ENCODE results near the gene PER2.
"Not testable (repeated sequence)": the region's sequence is repeated elsewhere in the genome, so short reads cannot be mapped to it uniquely, and the experiment has no call there.

Gene PER2

DNA sequence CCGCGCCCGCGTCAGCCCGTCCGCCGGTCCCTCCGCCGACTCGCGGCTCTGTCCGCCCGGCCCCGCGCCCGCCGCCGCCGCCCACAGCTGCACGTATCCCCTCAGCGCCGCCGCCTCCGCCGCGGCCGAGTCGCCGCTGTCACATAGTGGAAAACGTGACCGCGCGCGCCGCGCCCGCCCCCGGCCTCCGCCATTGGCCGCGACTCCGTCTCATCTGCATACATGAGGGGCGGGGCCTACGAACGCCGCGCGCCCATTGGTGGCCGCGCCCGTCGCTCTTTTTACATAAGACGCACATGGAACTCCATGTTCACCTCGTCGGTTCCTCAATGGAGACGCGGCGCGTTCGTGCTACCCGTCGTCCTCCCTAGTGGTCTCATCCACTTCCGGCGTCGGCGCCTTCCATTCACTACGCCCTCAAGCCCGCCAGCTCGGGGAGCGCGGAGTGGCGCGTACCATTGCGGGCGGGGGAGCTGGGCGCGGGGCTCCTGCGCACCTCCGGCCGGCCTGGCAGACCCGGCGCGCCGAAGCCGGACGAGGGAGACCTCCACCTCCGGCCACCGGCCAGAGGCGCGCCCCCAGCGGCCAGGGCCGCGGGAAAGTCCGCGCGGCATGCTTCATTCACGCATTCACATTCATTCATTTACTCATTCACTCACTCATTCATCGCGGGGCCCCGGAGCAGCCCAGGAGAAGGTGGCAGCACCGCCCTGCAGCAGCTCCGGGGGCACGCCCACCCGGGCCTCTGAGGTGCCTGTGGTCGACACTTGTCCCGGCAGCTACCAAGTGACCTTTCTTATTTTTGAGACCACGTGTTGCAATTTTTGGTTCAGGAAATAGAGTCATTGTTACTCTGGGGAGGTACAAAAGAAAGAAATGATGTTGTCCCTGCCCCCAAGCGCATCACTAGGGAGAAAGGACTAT lies 502 bp upstream of the PER2 start:
- peak; percentile 99 for DNase-seq (ENCODE audit: low spot score)

DNA sequence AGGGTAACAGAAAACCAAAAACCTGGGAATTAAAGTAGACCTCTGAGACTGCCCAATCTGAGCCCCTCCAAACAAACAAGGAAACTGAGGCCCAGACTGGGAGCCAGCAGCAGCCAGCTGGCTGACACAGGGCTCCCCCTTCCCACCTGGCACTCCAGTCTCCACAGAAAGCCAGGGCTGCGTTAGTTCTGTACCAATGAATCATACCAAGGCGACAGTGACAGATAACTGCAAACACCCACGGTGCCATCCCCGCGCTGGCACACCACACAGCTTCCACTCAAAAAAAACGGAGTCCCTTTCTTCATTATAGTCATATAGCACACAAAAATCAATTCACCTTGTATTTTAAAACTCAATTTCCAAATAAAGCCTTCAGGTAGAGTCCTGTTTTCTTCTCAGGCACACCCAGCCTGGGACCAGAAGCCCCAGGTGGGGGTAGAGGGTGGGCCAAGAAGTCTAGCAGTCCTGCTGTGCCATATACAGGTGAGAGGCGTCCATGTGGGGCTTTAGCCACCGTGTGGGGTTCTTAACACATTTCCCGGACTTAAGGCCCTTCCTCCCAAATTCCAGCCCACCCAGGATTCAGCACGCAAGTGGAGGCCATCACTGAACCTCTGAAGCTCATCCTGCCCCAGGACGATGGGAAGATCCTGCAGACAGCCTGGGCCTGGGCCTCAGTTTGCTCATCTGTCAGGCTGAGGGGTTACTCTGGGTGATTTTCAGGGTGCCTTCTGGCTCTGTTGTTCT lies 1.2 kb downstream of the PER2 start:
- peak; percentile 49 for DNase-seq (ENCODE audit: low spot score)

DNA sequence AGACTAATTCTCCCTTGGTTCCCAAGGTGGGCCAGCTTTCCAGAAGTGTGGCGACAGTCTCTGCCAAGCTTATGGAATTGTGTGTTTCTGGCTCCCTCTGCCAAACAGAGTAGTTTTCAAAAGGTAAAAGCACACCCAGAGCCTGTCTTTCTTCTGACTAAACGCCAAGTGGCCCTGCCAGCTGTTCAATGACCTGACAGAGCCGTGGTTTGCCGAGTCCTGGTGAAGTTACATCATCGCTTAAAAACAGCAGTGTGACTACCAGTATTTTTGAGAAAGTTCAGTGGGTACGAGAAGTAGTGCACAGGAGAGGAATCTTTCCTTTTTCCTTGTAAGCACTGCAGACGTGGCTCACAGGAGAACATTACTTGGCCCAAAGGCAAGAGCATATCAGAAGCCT lies 1.9 kb downstream of the PER2 start:
- DNase-seq (ENCODE audit: low spot score) = peak; percentile 91

DNA sequence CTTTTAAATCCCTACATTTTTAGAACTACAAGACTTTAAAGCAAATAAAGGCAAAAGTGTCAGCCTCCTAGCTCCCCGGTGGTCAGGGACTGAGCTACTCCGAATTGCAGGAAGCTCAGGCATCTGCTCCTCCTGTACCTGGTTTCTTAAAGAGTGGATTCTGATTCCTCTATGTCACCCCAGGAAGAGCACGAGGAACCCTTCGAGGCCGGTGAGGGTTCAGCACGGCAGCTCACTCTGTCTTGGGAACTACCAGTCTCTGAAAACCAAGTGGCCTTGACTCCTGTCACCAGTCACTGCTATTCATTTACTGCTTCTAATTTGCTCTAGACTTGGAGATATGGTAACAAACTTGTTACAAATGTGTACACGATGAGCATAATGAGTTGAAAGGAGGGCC lies 2.3 kb downstream of the PER2 start:
- DNase-seq (ENCODE audit: low spot score) = no peak

DNA sequence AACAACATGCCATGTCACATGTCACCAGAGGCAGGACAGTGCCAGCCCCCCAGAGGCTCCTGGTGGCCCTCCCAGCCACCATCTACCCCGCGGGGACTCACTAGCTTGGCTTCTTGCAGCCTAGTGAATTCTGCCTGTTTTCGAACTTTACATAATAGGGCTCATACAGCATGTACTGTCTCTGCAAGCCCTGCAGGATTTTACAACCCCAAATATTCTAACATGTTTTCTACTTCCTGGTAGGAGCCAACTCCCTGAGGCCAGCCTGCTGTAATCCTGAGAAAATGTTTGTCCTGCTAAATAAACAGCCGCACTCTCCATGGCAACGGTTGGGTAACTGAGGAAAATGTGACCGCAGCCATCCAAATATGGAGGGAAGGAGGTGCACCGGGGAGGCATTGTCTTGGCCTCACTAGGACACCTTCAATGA lies 2.7 kb downstream of the PER2 start:
- peak; percentile 97 for DNase-seq (ENCODE audit: low spot score)

DNA sequence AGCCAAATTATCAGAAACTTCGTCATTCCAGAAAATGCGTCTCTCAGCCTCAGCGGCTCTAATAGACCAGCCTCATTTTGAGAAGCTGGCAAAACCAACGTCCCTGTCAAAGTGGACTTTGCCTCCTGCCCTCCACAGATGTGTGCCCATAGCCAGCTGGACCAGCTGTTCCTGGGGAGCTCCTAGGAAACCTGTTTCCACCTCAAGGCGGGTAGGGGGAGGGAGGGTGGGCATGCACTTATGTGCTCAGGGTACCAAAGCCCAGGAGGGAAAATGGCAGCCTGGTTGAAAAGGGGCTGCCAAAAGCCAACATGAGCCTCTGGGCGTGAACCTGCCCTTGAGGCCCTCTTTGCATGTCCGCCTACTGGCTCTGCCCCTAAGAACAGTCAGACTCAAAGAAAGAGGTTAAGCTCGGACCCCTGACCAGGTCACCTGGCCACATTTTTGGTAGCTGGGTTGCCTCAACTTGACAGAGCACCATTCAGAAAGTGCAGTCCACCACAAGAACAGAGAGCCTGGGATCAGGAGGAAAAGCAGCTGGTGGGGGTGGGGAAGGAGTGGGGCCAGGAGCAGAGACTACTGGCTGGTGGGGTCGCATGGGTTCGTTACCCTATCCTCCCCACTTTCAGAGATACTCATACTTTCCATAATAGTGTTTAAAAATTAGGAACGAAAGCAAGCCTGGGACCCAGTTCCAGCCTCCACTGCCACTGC lies 3.5 kb downstream of the PER2 start:
- DNase-seq (ENCODE audit: low spot score) = no peak

DNA sequence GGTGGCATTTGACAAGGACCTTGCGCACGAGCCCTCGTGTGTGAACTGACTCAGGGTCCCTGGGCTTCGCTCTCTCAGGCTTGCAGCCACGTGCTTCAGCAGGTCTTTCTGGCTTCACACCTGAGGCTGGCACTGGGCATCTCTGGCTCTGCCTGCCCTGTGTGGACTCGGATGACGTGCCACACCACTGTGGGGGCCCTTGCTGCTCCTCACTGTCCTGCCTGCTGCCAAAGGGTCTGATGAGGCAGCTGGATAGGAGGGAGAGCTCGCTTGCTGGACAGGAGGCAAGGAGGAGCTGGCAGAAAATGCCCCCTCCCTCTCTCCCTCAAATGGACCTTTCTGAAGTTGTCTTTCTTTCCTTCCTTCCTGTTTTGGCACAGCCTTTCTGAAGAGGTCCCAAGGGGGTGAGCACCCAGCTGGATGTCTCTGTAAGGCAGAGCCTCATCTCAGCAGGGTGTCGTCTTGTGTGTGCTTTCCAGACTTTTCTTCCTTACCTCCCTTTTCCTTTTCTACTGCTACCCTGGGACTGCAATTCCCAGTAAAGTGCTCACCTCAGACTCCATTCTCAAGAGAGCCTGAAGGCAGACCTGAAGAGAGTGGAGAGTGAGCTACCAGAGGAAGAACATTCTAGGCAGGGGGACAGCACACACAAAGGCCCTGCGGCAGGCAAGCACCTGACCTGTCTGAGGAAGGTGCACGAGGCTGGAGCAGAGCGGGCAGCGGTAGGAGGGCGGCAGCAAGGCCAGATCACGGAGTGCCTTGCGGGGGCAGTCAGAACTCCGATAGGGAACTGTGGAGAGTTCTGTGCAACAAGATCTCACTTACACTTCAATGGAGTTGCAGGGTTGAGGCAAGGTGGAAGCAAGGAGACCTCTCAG lies 5.3 kb downstream of the PER2 start:
- no peak for DNase-seq (ENCODE audit: low spot score)

DNA sequence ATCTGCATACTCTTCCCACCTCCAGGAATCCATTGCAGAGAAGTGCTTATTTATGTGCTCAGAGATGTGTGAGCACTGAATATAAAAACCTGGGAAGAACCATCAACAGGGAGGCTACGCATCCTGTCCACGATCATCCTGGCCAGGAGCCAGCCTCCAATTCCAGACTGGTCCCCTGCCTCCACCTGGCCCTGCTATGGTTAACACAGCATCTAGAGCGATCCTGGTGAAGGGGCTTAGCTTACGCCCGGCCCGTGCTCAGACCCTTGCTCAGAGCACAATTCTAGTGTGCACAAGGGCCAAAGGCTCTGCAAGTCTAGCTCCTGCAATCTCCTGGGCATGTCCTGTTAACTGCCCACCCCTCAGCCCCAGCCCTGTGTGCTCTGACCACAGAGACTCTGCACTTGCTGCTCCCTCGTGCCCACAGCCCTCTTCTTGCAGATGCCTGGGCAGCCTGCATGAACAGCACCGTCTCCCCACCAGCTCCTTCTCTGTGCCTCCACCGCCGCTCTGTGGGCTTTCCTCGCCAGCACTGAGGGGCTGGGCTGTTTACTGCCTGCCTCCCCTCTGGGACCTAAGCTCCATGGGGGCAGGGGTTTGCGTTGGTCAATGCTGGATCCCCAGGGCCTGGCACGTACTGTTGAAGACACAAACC lies 6.5 kb downstream of the PER2 start:
- DNase-seq (ENCODE audit: low spot score) = no peak

DNA sequence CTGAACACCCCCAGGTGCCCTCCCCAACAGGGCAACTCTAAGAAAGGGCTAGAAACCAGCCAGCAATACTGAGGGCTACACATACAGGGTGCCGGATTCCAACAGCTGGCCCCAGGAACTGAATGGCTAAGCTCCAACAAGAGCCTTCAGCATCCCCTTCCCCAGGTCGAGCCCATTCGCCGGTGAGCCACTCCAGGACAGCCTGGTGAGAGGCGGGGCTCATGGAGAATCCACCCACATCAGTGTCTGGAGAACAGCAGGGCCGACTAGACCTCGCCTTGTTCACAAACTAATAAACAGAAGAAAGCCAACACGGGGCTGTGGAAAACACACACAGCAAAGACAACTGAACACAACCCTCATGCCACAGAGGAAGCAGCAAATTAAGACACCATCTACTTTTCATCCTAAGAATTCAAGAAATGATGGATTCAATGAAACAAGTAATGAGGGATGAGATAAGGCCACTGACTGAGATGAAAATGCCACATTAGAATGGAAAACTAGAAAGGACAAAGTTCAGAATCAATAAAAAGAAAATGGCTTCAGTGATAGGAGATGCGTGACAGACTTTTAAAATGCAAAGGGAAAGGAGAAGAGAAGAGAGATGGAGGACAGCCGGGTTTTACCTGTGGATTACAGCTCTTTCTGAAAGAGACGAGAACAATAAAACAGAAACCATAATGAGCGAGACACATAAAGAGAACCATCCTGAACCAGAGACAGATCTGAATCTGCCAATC lies 8.2 kb downstream of the PER2 start:
- no peak for DNase-seq (ENCODE audit: low spot score)

DNA sequence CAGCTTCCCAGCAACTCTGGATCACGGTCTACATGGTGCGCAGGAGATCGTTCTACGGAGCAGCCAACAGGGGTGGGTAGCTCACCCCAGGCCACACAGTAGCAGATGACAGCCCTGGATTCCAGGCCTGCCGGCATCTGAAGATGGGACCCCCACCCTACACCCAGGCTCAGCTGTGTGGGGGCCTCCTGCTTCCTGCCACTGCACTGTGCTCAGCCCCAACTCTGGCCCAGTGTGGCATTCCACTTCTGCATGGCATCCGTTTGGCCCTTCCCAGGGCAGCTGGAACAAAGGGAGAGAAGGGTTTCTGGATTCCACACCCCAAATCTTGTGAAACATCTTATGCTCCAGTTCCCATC lies 9.1 kb downstream of the PER2 start:
- no peak for DNase-seq (ENCODE audit: low spot score)

DNA sequence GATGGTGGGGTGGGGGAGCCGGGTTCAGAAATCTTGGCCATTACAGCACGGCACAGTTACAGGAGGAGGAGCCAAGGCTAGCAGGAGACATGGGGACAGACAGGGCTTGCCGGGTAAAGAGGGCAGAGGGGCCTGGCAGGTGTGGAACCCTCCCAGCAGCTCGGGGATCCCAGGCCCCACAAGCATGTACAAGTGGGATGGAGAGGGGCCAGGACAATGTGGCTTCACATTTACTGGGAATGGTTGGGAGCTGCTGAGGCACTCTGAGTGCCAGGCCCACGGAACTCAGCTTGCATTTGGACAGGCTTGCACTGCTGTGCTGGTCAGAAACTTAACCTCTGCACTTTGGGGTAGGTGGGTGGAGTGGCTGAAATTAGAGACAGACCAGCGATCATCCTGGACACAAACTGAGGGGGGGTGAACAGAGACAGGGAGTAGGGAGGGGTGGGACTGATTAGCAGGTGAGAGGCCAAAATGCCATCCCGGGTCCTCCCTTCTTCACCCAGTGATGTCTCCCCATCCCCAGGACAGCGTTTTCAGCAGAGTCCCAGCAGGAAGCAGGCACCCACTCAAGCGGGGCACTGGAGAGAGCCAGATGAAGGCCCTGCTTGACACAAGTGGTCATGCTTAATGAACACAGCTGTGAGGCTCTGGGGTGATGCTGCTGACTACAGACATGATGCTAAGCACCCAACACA lies 9.6 kb downstream of the PER2 start:
- DNase-seq (ENCODE audit: low spot score) = peak; percentile 27

DNA sequence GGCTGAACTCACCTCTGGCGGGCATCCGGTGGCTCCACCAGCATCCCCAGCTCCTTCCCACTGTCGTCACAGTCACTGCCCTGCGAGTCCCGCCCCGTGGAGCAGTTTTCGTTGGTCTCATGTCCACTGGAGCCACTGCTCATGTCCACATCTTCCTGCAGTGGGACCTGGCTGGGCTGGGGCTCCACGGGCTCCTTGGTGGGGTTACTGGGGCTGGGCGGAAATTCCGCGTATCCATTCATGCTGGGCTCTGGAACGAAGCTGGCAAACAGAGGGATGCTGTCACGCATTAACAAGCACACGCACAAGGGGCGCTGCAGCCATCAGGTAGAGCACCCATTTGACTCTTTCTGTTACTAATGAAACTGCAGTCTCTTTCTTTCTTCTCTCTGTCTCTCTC lies 10.7 kb downstream of the PER2 start:
- DNase-seq (ENCODE audit: low spot score) = peak; percentile 61

DNA sequence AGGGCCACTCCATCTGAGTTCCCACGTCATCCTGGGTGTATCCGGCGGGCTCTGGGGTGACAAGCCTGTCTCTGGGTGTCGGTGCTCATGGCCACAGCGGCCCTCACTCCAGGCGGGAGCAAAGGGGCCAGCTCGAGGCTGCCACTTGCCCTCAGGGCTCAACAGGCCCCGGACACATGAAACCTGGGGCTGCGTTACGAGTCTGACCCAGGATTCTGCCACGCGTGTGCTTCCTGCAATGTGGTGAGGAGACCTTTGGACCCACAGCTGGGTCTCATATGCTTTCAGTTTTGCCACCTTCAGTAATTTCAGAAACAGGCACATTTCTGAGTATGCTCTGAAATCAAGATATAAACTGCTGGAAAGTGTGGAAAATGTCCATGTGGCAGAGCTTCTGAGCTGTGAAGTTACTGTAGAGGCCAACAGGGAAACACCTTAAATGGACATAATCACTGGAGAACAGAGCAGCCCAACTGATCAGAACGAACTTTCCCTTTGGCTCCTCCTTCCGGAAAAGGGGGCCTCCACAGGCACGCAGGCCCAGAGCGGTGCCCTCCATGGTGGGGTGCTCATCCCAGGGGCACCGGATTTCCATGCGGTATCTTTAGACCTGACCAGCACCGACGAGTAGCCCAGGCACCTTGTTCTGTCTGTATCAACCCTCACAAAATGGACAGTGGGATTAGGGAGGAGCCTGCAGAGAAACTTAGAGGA lies 14.1 kb downstream of the PER2 start:
- no peak for DNase-seq (ENCODE audit: low spot score)

DNA sequence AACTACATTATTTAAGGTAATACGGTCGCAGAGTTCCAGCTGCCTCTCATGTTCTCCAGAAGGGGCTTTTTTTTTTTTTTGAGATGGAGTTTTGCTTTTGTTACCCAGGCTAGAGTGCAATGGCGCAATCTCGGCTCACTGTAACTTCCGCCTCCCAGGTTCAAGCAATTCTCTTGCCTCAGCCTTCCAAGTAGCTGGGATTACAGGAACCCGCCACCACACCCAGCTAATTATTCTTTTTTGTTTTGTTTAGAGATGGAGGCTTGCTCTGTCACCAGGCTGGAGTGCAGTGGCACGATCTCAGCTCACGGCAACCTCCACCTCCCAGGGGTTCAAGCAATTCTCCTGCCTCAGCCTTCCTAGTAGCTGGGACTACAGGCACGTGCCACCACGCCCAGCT lies 15.0 kb downstream of the PER2 start:
- not testable (repeated sequence) for DNase-seq (ENCODE audit: low spot score)

DNA sequence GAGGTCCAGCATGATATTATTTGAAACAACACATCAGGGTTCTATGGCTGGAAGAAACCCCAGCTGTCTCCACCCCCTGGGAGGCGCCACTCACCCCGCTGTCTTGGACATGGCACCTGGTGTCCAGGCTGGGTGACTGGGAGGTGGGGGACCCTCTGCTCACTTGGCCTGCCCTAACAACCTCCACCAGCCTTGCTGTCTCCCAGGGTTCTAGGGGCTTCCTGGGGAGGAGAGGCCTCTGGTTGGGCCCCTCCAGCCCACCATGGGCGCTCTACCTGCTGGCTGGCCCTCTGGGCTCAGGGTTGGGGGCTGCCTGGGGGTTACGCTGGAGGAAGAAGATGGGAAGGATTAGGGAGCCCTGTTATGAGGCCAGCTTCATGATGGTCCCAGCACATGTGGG lies 16.3 kb downstream of the PER2 start:
- no peak for DNase-seq (ENCODE audit: low spot score)

DNA sequence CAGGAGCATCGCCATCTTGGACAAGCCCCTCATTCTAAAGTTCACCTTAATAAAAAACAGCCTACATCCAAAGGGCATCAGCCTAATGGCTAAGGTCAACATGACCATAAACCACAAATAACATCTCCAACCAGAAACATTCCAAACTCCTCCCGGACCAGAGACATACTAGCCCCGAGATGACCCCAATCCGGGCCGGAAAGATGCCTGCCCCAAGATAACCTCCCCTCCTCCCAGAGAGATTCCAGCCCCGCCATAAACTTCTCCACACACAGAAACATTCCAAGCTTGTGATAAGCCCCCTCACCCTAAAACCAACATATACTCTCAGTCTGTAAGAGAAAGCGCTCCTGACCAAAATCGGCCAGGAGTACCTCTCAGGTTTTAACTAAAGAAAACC lies 16.7 kb downstream of the PER2 start:
- not testable (repeated sequence) for DNase-seq (ENCODE audit: low spot score)

DNA sequence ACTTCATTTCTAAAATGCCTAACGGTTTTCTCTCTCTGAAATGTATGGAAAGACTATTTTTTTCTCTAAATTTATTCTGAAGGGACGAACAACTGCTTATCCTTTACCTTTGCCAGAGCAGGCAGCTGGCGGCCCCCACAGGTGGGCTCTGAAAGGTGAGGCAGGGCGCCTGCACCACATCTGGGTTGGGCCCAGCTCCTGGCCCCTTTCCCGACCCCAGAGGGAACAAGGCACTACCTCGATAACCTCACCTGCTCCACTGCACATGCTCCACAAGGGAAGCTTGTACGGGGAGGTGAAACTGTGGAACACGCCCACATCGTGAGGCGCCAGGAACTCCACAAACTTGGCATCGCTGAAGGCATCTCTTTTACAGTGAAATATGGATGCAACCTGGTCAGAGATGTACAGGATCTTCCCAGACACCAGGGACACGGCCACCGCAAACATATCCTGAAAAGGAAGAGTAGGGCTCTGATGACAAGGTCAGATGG lies 17.3 kb downstream of the PER2 start:
- no peak for DNase-seq (ENCODE audit: low spot score)

DNA sequence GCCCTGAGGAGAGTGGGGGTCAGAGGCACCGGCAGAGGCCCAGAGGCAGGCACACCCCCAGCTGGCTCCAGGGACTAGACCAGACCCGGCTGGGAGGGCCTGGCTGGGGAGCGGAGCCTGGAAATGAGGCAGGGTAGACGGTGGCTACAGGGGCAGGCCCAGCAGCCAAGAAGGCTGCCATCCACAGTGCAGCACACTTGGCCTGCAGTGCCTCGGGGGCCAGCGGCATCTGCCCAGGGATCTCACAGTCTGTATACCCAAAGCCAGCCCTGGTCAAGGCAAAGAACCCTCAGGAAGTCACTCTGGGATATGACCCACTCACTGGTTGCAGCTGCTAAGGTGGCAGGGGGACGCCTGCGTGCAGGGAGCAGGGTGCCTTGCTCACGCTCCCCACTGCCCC lies 17.8 kb downstream of the PER2 start:
- DNase-seq (ENCODE audit: low spot score) = no peak

DNA sequence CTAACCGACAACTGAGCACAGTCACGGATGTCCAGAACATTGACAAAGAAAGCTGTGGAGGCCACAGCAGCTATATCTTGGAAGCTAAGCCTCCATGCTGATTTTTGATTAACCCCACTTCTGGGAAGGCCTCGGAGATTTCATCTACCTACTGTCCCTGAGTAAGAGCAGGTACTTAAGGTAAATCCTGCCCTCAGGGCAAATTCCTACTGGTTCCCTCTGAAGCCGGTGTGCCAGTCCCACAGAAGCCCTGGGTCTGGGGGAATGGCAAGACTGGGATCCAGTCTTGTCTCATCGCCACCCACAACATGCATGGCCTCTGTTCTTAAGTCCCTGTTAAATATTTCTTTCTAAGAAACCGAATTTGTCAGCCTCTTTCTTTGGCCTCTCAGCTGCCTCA lies 18.7 kb downstream of the PER2 start:
- no peak for DNase-seq (ENCODE audit: low spot score)
